Hepatic stellate cell (primary cell): ENCODE measurements around the gene UBE2J2.
"Not testable (repeated sequence)": the region's sequence is repeated elsewhere in the genome, so short reads cannot be mapped to it uniquely, and the experiment has no call there.

ENCODE experiments used
- DNase-seq: peaks from one replicate; pipeline ENCODE4 v3.0.0; 2011; ENCODE audit warnings: low spot score

UBE2J2 gene

GRCh38 chr1:1273512-1274298 lies at the start of gene UBE2J2:
Gene UBE2J2 (minus strand): TSS chr1:1273854. CDS start chr1:1267992, 5,862 bp downstream.
- peak; percentile 97 for DNase-seq

GRCh38 chr1:1322952-1323351 lies 49.3 kb upstream of the UBE2J2 start:
- DNase-seq = no peak

GRCh38 chr1:1322418-1322817 lies 48.8 kb upstream of the UBE2J2 start:
- DNase-seq = no peak

- no peak for DNase-seq
Observed at GRCh38 chr1:1321477-1321876, 47.8 kb upstream of the UBE2J2 start.

- DNase-seq = peak; percentile 42
Observed at GRCh38 chr1:1320666-1321448, 47.2 kb upstream of the UBE2J2 start.

- no peak for DNase-seq
Observed at GRCh38 chr1:1319646-1319941, 45.9 kb upstream of the UBE2J2 start.

- DNase-seq = no peak
Observed at GRCh38 chr1:1318777-1319645, 45.4 kb upstream of the UBE2J2 start.

- peak; percentile 61 for DNase-seq
Observed at GRCh38 chr1:1318131-1318652, 44.5 kb upstream of the UBE2J2 start.

GRCh38 chr1:1317420-1317819 lies 43.8 kb upstream of the UBE2J2 start:
- DNase-seq = no peak

GRCh38 chr1:1316199-1316598 lies 42.5 kb upstream of the UBE2J2 start:
- DNase-seq = not testable (repeated sequence)

GRCh38 chr1:1315435-1315954 lies 41.8 kb upstream of the UBE2J2 start:
- DNase-seq = no peak

- no peak for DNase-seq
Observed at GRCh38 chr1:1314678-1315335, 41.2 kb upstream of the UBE2J2 start.

GRCh38 chr1:1314237-1314586 lies 40.6 kb upstream of the UBE2J2 start:
- no peak for DNase-seq

GRCh38 chr1:1313500-1314236 lies 40.0 kb upstream of the UBE2J2 start:
- no peak for DNase-seq

GRCh38 chr1:1312450-1313314 lies 39.0 kb upstream of the UBE2J2 start:
- DNase-seq = no peak

- DNase-seq = no peak
Observed at GRCh38 chr1:1311107-1312104, 37.8 kb upstream of the UBE2J2 start.

GRCh38 chr1:1310476-1311053 lies 36.9 kb upstream of the UBE2J2 start:
- DNase-seq = no peak

- DNase-seq = no peak
Observed at GRCh38 chr1:1310109-1310385, 36.4 kb upstream of the UBE2J2 start.
